HG03064 (cell line): ENCODE results near the gene MINDY2.
A peak's percentile ranks its signal among the peaks of the same experiment; 100 is the strongest.

ENCODE experiments used
- ATAC-seq: cut with Tn5 transposase; IDR thresholded peaks from one replicate; pipeline ENCODE4 v1.9.1; 2021; ENCODE audit warnings: low read depth; ENCODE audit not compliant: unreplicated experiment

MINDY2 gene, protein sequence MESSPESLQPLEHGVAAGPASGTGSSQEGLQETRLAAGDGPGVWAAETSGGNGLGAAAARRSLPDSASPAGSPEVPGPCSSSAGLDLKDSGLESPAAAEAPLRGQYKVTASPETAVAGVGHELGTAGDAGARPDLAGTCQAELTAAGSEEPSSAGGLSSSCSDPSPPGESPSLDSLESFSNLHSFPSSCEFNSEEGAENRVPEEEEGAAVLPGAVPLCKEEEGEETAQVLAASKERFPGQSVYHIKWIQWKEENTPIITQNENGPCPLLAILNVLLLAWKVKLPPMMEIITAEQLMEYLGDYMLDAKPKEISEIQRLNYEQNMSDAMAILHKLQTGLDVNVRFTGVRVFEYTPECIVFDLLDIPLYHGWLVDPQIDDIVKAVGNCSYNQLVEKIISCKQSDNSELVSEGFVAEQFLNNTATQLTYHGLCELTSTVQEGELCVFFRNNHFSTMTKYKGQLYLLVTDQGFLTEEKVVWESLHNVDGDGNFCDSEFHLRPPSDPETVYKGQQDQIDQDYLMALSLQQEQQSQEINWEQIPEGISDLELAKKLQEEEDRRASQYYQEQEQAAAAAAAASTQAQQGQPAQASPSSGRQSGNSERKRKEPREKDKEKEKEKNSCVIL

DNA sequence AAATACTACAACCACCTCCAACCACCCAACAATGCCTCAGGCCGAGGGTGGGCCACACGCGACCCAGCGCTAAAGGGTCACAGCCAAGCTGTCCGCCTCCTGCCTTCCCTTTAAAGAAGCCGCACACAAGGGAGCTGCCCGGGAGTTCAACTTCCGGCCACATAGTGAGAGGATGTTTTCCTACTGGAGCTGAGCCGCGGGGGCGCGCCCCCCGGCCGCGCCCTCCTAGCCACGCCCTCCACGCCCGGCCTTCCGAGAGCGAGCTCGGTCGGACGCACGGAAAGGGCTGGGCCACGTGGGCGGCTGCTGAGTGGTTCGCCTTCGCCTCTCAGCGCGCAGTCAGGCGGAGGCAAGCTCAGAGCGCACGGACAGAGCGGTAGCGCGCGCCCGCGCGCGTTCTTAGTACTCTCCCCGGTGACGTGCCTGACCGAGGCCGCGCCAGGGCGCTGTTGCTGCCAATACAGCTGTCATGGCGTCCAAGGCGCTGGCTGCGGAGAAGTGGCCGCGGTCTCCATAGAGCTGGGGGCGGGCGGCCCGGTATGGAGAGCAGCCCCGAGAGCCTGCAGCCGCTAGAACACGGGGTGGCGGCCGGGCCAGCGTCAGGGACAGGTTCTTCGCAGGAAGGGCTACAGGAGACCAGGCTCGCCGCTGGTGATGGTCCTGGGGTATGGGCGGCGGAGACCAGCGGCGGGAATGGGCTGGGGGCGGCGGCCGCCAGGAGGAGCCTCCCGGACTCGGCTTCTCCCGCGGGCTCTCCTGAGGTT is at the start of gene MINDY2:
Gene MINDY2 (plus strand): TSS at position 446 of the 764 bp plus-strand sequence. CDS start 94 bp downstream, at position 540.
- ATAC-seq: peak; percentile 92

DNA sequence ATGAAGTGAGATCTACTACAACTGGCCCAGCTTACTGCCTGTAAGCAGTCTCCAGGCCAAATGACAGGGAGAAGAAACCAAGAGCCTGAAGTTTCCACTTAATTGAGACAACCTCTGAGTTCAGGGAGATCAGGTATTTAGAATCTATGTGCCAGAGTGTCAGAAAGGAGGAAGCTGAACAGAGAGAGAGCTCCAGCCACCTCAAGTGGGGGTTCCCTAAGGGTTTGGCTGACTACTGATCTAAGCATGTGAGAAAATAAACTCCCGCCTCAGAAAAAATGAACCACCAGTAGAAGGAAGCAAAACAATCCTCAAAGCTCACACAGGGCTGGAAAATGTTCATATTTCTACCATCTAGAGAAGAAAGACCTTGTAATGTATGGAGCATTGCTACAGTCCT is 46.6 kb upstream of the MINDY2 start:
- ATAC-seq: peak; percentile 63

DNA sequence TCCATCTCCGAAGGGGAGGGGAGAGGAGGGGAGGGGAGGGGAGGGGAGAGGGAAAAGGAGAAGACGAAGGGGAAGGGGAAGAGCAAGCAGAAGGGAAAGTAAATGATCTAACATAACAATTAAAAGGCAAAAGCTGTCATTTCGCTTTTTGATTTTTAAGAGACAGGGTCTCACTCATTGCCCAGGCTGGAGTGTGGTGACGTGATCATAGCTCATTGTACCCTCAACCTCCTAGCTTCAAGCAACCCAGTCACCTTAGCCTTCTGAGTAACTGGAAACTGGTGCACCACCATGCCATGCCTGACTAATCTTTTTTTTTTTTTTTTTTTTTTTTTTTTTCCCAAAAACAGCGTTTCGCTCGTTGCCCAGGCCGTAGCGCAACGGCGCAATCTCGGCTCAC is 44.2 kb upstream of the MINDY2 start:
- ATAC-seq: no peak

DNA sequence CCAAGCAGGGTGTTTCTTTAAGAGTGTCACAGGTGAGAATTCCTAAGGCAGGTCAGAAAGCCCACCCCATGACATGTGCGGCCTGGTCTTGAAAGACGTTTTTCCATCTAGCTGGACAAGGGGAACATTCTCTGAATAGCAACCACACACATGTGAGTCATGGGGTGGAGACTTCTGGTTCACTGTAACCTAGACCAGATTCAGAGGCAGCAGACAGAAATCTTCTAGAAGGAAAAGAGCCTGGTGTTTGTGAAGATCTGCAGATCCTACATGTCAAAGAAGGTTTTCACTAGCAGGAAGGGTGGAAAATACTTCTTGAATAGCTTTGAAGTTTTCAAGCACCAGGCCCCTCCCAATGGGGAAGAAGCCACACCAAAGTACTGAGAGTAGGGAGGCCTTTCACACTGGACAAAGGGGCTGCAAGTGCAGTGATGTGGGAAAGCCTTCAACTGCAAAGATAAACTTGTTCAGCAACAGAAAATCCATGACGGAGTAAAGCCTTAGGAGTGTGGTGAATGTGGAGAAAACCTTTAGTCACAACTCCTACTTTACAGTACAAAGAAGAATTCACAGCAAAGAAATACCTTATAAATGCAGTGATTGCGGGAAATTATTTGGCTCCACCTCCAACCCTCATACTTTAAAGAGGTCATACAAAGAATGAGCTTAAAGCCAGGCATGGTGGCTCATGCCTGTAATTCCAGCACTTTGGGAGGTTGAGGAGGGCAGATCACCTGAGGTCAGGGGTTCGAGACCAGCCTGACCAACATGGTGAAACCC is 39.2 kb upstream of the MINDY2 start:
- ATAC-seq: no peak

DNA sequence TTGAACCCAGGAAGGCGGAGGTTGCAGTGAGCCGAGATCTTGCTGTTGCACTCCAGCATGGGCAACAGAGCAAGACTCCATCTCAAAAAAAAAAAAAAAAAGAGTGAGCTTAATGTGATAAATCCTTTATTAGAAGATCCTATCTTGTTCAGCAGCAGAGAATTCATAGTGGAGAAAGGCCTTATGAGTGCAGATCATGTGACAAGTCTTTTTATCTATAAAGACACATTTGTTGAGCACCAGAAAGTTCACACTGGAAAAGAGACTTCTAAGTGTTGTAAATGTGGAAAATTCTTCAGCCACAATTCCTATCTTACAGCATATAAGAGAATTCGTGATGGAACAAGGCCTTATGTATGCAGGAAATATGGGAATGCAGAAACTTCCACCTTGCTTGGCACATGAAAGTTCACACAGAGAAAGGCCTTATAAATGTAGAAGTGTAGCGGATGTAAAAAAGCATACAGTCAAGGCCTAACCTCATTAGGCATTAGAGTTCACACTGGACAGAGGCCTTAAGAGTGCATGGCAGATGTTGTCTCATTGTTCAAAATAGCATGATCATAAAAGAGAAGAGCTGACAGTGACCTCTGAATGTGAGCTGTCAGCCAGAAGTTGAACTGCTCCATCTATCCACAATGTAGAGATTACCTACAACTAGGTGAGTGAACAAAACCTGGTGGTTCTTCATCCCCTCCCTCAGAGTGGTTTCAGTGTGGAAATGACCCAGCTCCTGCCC is 38.3 kb upstream of the MINDY2 start:
- ATAC-seq: no peak

DNA sequence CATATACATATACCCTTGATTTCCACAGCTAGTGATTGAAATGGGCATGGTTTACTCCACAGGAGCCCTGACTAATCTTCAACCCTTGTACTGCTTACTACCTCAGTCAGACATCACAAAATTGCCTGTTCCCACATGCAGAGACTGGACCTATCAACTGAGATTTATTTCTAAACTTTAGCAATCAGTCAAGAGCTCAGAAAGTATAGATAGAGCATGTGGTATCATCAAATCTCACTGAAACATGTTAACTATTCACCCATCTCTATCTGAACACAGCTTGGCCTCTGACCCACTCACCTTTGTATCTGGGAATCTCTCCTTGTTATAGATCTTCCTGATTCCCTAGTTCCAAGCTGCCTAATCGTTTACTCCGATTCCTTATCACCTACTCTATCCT is 36.2 kb upstream of the MINDY2 start:
- ATAC-seq: no peak

DNA sequence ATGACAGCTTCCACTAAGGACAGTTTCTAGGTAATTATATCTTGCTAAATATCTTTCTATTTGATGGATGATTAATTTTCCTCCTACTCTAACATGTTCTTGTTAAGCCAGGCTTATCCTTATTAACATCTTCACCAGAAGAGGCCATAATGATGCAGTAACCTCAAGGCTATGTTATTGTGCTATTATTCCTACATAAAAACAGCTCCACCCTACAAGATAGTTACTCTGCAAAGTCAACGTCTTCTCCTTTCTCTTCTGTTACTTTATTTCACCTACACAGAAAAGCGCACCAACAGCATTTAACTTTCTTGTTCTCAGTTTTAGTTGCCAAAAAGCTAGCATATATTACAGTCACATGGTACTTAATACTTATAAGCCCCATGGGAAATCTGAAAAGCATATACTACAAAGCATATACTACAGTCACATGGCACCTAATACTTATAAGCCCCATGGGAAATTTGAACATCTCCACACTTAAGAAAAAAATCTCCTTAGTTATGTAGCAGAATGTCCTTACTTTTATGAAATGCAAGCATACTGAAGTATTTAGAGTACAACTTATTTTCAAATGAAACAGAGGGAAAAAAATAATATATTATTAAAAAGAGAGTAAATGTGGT is 35.0 kb upstream of the MINDY2 start:
- no peak for ATAC-seq

DNA sequence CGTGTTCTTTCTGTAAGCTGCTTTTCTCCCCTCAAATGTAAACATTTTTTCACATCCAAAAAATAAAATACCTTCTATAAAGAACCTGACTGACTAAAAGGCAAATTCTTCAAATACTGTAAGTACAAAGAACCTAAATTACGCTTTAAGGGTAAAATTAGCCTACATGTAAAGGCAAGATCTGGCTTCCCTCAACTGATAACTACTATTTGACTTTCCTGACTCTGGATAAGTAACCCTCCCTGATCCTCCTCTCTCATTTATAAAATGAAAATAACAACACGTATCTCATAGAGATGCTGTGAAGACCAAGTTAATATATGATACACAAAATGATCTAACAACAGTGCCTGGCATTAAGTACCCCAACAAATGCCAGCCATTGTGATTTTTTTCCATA is 33.8 kb upstream of the MINDY2 start:
- ATAC-seq: no peak

DNA sequence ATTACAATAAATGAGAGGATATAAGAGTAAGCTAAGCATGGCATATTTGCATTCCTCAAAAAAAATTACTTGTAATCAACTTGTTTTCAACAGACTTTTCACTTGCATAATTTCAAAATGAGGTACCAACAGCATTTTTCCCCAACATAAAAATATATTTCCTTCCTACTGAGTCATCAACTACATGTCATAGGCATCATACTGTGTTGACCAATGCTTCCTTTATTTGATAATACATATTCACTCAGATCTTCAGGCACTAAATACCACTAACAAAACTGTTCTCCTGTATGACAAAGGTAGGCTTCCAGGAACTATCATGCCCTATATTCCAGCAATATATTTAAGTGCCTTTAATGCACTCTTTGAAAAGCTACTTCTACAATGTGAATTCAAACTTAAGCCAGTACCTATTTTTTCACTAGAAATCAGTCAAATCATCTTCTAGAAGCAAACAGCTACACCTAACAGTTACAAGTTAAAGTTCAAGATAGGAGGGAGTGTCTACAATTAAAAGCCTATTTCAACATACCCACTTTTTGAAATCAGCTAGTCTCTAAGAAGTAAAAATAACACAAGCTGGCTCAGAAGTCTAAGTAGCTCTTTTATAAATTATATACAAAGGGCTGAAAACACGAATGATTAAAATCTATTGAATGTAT is 32.9 kb upstream of the MINDY2 start:
- ATAC-seq: no peak

DNA sequence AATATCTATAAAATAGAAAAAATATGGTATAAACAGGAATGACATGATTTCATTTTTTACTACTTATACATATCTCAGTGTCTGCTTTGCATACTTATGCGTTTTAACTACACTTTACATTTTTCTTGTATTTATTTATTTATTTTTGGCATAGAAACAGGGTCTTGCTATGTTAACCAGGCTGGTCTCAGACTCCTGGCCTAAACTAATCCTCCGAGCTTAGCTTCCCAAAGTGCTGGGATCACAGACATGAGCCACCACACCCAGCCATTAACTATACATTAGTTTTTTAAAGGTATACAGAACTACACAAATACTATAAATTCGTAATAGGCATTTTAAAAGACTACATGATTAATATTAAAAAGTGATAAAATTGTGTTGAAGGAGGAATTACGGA is 30.7 kb upstream of the MINDY2 start:
- ATAC-seq: no peak

DNA sequence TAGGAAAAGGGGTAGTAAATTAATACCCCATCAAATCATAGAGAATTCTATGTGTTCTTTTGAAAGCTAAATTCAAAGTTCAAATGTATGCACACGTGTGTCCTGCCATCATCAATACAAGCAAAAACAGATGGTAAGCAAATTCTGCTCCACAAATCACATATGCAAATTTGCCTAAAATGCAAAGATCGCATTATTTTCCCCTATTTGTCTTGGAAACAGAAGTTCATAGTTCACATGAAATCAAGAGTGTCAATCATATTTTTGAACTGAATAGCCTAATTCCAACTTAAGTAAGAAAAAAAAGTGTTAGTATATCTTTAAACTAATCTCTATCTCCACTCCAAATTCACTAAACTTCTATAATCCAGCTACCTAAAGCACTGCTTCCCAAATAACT is 30.1 kb upstream of the MINDY2 start:
- ATAC-seq: no peak

DNA sequence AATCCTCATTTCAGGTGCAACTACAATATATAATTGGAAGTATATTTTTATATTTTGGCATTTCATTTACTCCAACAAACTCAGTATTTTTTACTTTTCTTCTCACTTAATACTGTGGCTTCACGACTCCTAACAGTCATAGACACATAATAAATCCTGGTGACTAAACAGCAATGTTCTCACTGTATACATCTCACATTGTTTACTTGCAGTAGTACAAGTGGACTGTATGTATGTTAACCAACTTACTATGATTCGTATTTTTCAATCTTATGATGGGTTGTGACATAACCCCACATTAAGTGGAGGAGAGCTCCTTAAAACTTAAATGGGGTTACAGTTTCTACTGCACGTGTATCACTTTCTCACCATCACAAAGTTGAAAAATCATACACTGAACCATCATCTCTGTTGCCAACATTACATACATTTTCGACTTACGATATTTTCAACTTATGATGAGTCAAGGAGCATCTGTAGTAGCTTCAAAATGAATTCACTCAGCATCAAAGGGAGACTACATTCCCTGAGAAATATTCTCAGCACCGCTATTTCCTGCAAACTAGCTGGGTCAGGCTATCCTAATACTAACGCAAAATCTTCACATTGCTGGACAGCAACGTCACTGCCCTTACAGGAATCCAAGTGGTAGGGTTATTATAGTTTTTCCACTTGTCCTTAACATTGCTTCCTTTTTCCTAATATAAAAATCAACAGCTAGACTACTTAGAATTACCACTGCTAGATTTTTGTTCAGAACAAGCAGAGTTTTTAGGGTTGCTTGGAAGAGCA is 28.9 kb upstream of the MINDY2 start:
- ATAC-seq: no peak

DNA sequence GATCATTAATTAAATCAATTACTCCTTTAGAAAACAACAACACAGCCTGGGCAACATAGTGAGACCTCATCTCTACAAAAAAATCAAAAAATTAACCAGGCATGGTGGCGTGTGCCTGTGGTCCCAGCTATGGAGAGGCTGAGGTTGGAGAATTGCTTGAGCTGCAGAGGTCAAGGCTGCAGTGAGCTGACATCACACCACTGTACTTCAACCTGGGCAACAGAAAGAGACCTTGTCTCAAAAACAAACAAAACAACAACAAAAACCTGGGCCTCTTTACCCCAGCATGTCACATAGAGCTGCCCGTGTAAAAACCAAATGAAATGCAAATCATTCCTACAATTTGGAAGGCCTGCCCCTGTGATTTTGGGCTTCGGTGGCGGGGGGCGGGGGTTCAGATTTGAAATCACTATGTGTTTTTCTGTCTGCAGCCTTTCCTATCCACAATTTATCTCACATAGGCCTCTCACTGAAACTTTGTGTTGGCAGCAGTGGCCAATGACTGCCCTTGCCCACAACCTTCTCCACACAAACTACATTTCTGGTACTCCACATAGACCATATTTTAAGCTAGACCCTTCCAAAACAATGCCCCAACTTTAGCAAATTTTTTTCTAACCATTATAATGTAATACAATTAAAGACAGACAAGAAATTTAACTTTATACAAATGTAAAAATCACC is 28.1 kb upstream of the MINDY2 start:
- ATAC-seq: no peak

DNA sequence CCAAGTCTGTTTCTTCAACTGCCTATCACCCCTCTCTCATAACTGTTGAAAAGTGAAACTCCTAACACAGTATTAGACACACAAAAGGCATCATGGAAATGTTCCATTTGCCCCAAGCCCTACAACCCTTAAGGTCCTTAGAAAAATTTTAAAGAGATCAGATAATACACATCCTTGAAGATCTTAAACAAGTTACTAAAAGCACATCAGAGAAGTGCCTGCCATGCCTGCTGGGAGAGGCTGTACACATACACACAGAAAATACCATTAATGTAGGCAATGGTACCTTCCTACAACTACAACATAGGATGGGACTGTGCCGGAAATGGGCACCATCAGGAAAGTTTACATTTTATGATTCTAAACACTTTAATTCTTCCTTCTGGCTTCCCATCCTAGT is 24.9 kb upstream of the MINDY2 start:
- ATAC-seq: no peak

DNA sequence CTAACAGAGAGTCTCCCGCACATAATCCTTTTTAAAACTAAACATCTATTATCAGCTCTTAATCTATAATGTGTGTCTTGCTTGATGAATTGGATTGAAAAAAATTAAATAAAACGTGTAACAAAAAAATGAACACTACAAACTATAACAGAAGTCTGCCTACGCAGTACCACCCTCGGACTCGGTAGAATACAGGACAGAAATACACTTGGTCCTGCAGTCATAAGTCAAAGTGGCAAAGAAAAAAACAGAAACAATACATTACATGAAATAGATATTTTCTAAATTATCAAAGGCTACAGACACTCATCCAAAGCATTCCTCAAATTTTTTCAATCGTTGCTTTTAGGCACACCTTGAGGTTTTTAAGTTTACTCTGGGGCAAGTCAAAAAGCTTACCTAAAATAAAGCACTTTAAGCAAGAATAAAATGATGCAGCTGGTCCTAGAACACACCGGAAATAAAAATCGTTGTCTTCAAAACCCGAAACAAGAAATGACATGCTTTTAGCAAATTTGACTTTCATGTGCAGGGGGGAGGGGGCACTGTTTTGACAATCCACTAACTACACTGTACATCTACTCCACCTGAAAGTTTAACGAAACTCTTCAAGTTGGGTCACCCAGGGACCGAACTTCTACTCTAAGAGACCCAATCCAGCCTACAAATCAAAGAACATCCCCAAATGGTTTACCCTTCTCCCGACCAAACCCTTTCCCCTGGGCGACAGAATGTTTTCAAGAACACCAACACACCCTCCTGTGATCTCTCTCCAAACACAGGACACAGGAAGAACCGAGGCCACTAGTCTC is 22.9 kb upstream of the MINDY2 start:
- ATAC-seq: peak; percentile 1

DNA sequence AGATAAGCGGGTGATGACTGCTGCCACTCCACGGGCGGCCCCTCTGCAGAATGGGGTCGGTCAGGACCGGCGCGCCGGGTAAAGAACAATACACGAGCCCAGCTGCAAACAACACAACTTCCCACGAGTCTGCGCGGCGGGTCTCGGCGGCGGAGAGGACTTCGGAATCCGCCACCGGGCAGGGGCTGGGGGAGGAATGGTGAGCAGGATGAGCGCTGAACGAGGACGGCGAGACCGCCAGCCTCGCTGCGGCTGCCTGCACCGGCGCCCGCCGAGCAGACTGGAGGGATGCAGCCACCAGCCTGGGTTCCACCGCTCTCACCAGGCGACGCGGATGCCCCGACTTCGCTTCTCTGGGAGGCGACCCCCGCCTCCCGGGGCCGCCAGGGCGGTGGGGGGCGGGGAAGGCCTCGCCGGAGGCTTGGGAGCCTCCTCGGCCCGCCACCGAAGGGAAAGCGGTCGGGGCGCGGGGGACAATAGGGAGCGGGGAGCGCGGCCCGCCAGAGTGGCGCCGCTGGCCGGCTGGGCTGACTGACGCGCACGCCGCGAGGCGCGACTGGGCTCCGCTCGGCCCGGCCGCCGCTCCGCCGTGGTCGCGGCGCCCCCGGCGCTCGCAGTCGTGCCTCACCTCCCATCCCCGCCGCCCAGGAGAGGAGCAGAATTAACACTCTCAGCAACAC is 22.1 kb upstream of the MINDY2 start:
- peak; percentile 28 for ATAC-seq
